Ascending aorta (tissue), 2 donors: ENCODE results near the gene PHLDA3. TPM values are rescaled to one million over a fixed set of nuclear protein-coding genes. Genes with fewer than 3 reads are reported as not detected.

Experiments used
- DNase-seq, 2 donors: peaks; one replicate each; pipeline ENCODE4 v3.0.0-alpha.2; 2019; ENCODE audit warnings: low spot score in 2 of 2
- H3K27ac ChIP-seq, 2 donors: fragments of 200-600 bp; sonication (generic); one replicate each; pipeline ENCODE4 v1.5.1; 2016 to 2017; ENCODE audit warnings: mild to moderate bottlenecking in 1 of 2
- H3K27me3 ChIP-seq: fragments of 200-600 bp; sonication (generic); one replicate; pipeline ENCODE4 v1.5.1; 2017
- H3K36me3 ChIP-seq, 2 donors: fragments of 200-600 bp; sonication (generic); one replicate each; pipeline ENCODE4 v1.5.1; 2016
- H3K4me1 ChIP-seq, 2 donors: fragments of 200-600 bp; sonication (generic); one replicate each; pipeline ENCODE4 v1.5.1; 2016 to 2017; ENCODE audit warnings: mild to moderate bottlenecking in 1 of 2
- H3K4me3 ChIP-seq, 2 donors: fragments of 200-600 bp; sonication (generic); one replicate each; pipeline ENCODE4 v1.5.1; 2016 to 2017; ENCODE audit warnings: mild to moderate bottlenecking in 1 of 2
- H3K9me3 ChIP-seq, 2 donors: fragments of 200-600 bp; sonication (generic); one replicate each; pipeline ENCODE4 v1.5.1; 2016
- CTCF ChIP-seq, 3 experiments: fragments of 200-600 bp in 2 of 3; fragments of 450-650 bp in 1 of 3; sonication (generic) in 2 of 3; IDR thresholded peaks; one replicate each; pipeline ENCODE4 v1.5.1; 2016 to 2019; ENCODE audit warnings: antibody characterized with exemption in 3 of 3, mild to moderate bottlenecking in 1 of 3, moderate library complexity in 1 of 3
- intact Hi-C: fragments of 100-400 bp; cut with DNase I; formaldehyde crosslinking; loops from one replicate; pipeline ENCODE4 v1.15.1; 2023
- total RNA-seq: library from RNA; depleted of rRNA; stranded (reverse); fragments of >200 nt; gene quantifications from one replicate; pipeline ENCODE4 v1.1.0, GENCODE V29; 2016

Gene PHLDA3
- total RNA-seq, 1 donor from 2014 or later, result 111 TPM

GRCh38 chr1:201444792-201445191 lies 24.2 kb downstream of the PHLDA3 start:
- H3K4me3 ChIP-seq, result no peak overlapping the region
- no peaks in the 10 kb centered on the region for H3K9me3 ChIP-seq
- H3K4me1 ChIP-seq, result no peaks in the 10 kb centered on the region
- H3K36me3 ChIP-seq, result no peaks in the 10 kb centered on the region
- TF ChIP-seq CTCF (IDR thresholded peaks at IDR 0.05), result no peak
- intact Hi-C loops, result no loop called here
- no peak for DNase-seq
- H3K27ac ChIP-seq, result no peak overlapping the region
- no peaks in the 10 kb centered on the region for H3K27me3 ChIP-seq

GRCh38 chr1:201443747-201444146 lies 25.2 kb downstream of the PHLDA3 start:
- no peak for DNase-seq
- Histone ChIP-seq H3K4me1 (no peaks in the 10 kb centered on the region), H3K4me3 (no peak overlapping the region), H3K9me3 (no peaks in the 10 kb centered on the region), H3K27ac (no peak overlapping the region), H3K27me3 (no peaks in the 10 kb centered on the region), H3K36me3 (no peaks in the 10 kb centered on the region)
- TF ChIP-seq CTCF (IDR thresholded peaks at IDR 0.05), result no peak
- intact Hi-C loops, result no loop called here

- no peak for TF ChIP-seq CTCF (IDR thresholded peaks at IDR 0.05)
- H3K9me3 ChIP-seq, result no peaks in the 10 kb centered on the region
- no peak overlapping the region for H3K4me3 ChIP-seq
- H3K36me3 ChIP-seq, result no peaks in the 10 kb centered on the region
- no peak for DNase-seq
- H3K27me3 ChIP-seq, result no peaks in the 10 kb centered on the region
- no peak overlapping the region for H3K27ac ChIP-seq
- H3K4me1 ChIP-seq, result peaks cover 0 to 4% of the 10 kb centered on the region in 2 donors
- intact Hi-C loops, result loop anchor here (2.0 kb wide), 1 partner anchor 46 kb away; no protein-coding TSS in a partner anchor
Observed at GRCh38 chr1:201436969-201437368, 32.0 kb downstream of the PHLDA3 start.

GRCh38 chr1:201436393-201436792 lies 32.6 kb downstream of the PHLDA3 start:
- TF ChIP-seq CTCF (IDR thresholded peaks at IDR 0.05), result no peak
- no peaks in the 10 kb centered on the region for H3K9me3 ChIP-seq
- DNase-seq, result no peak
- peaks cover 0 to 4% of the 10 kb centered on the region in 2 donors for H3K4me1 ChIP-seq
- H3K36me3 ChIP-seq, result no peaks in the 10 kb centered on the region
- H3K27ac ChIP-seq, result no peak overlapping the region
- no peak overlapping the region for H3K4me3 ChIP-seq
- no peaks in the 10 kb centered on the region for H3K27me3 ChIP-seq
- intact Hi-C loops, result loop anchor here (2.0 kb wide), 1 partner anchor 46 kb away; no protein-coding TSS in a partner anchor

- no peak overlapping the region for H3K27ac ChIP-seq
- H3K27me3 ChIP-seq, result no peaks in the 10 kb centered on the region
- TF ChIP-seq CTCF (IDR thresholded peaks at IDR 0.05), result no peak
- H3K4me3 ChIP-seq, result no peak overlapping the region
- no peak for DNase-seq
- H3K36me3 ChIP-seq, result no peaks in the 10 kb centered on the region
- H3K4me1 ChIP-seq, result peaks cover 0 to 4% of the 10 kb centered on the region in 2 donors
- intact Hi-C loops, result no loop called here
- no peaks in the 10 kb centered on the region for H3K9me3 ChIP-seq
Observed at GRCh38 chr1:201434266-201434665, 34.7 kb downstream of the PHLDA3 start.

- peaks cover 0 to 4% of the 10 kb centered on the region in 2 donors for H3K4me1 ChIP-seq
- H3K9me3 ChIP-seq, result no peaks in the 10 kb centered on the region
- TF ChIP-seq CTCF (IDR thresholded peaks at IDR 0.05), result no peak
- H3K36me3 ChIP-seq, result no peaks in the 10 kb centered on the region
- intact Hi-C loops, result no loop called here
- H3K4me3 ChIP-seq, result no peak overlapping the region
- no peaks in the 10 kb centered on the region for H3K27me3 ChIP-seq
- DNase-seq, result no peak
- no peak overlapping the region for H3K27ac ChIP-seq
Observed at GRCh38 chr1:201433609-201434008, 35.4 kb downstream of the PHLDA3 start.
